HG03175 (cell line): Measurements from ENCODE around the gene ZNF579.
"Not testable (repeated sequence)": the region's sequence is repeated elsewhere in the genome, so short reads cannot be mapped to it uniquely, and the experiment has no call there.

Experiments used
- ATAC-seq: cut with Tn5 transposase; IDR thresholded peaks from one replicate; pipeline ENCODE4 v1.9.1; 2021; ENCODE audit warnings: mild to moderate bottlenecking, moderate library complexity; ENCODE audit not compliant: unreplicated experiment

ZNF579 gene

DNA sequence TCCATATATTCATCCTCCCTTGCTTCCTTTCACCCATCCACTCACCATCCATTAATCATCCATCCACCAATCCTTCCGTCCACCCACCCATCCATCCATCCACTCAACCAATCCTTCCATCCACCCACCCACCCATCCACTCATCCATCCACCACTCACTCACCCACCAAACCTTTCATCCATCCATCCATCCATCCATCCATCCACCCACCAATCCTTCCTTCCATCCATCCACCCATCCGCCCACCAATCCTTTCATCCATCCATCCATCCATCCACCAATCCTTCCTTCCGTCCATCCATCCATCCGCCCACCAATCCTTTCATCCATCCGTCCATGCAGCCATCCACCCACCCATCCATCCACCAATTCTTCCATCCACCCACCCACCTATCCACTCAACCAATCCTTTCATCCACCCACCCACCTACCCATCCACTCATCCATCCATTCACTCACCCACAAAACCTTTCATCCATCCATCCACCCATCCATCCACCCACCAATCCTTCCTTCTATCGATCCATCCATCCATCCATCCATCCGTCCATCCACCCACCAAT lies 38.3 kb downstream of the ZNF579 start:
- ATAC-seq, result no peak

DNA sequence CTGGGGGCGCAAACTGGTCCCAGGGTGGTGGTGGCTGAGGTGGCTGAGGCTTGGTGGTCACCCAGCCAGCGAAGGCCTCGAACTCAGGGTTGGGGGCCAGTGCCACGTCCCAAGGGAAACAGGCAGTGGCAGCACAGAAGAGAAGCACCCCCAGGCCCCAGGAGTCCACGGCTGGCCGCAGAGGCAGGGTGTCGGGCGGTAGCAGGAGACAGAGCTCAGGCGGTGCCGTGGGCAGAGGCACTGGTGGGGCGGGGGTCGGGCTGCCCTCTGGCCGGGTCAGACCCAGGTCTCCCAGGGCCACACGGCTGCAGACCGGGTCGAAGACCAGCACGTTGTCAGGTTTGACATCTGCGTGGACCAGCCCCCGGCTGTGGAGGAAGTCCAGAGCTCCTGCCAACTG lies 39.6 kb downstream of the ZNF579 start:
- no peak for ATAC-seq

DNA sequence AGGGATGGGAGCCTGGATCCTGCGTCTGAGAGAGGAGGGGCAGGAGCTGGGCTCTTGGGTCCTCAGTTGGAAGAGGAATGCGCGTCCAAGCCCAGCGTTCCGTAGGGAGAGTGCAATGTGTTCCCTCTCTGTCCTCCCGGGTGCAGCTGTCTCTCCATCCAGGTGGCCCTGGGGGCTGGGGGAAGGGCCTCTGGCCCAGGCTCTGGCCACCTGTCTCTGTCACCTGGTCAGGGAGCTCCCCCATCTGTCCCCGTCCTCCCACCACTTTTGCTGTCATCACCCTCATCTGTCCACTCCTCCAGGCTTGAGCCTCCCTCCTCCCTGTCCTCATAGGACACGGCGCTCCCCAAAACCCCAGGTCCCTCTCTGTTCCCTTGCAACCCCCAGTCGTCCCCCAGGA lies 40.0 kb downstream of the ZNF579 start:
- no peak for ATAC-seq

DNA sequence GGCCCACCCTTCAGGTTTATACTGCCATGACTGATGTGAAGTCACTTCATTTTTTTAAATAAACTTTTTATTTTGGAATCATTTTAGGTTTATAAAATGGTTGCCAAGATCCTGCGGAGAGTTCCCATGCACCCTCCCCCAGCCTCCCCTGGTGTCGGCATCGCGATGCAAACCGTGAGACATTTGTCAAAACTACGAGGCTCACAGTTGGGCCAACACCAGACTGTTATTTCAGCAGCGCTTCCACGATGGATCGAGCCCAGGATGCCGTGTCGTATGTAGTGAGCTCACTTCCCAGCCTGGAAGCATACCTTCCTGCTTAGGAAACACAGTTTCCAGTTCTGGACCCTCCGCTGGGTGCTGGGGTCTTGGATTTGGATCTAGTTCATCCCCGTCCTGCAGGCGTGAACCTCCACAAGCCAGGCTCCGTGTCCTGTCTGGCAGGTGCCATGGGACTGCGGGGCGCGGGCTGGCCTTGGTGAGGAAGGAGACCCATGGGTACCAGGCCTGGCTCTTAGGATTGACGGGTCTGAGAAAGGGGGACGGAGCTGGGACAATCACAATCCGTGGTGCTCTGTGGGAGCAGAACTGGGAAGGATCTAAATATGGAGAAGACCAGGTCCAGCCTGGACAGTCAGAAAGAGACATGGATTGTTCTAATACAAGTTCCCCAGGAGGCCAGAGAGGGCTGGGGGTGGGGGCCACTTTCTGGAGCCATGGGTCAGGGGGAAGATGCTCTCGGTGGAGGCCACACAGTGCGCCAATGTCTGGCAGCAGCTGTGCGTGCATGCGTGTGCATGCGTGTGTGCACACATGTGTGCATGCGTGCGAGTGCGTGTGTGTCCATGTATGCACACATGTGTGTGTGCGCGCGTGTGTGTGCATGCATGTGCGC lies 41.3 kb downstream of the ZNF579 start:
- no peak for ATAC-seq

GRCh38 chr19:55538132-55538531 lies 42.5 kb downstream of the ZNF579 start:
- no peak for ATAC-seq

DNA sequence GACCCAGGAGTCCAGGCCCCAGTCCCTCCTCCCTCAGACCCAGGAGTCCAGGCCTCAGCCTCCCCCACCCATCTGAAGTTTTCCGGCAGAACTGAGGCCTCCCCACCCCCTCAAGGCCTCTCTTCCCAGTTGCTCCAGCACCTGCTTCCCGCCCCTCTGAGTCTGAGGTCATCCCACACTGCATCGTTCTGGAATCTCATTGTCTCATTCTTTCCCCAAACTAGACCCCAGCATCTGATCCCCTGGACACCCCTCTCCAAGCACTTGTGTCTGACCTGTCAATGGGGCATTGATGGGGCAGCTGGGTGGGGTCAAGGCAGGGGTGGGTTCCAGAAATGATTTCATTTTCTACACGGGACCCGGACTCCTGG lies 42.9 kb downstream of the ZNF579 start:
- no peak for ATAC-seq

DNA sequence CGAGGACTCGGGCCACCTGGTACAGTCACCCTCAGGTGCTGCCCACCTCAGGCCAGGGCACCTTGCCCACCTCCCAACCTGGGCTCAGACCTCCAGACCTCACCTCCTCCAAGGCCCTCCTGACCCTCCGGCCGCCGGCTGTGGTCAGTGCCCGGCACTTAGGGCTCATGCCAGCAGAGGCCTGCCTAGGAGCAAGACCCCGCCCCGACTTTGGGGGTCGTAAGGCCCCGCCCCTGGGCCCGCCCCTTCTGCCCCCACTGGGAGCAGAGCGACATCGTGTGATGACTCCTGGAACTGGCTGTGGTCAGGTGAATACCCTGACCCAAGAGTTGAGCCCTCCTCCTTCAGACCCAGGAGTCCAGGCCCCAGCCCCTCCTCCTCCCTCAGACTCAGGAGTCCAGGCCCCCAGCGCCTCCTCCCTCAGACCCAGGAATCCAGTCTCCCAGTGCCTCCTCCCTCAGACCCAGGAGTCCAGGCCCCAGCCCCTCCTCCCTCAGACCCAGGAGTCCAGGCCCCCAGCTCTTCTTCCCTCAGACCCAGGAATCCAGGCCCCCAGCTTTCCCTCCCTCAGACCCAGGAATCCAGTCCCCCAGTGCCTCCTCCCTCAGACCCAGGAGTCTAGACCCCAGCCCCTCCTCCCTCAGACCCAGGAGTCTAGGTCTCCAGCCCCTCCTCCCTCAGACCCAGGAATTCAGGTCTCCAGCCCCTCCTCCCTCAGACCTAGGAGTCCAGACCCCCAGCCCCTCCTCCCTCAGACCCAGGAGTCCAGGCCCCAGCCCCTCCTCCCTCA lies 43.5 kb downstream of the ZNF579 start, which contains the start of gene SBK2:
Gene SBK2, minus strand, starts transcription at position 183 of the 790 bp plus-strand sequence. CDS start 839 bp downstream, outside the sequence.
- ATAC-seq, result no peak

DNA sequence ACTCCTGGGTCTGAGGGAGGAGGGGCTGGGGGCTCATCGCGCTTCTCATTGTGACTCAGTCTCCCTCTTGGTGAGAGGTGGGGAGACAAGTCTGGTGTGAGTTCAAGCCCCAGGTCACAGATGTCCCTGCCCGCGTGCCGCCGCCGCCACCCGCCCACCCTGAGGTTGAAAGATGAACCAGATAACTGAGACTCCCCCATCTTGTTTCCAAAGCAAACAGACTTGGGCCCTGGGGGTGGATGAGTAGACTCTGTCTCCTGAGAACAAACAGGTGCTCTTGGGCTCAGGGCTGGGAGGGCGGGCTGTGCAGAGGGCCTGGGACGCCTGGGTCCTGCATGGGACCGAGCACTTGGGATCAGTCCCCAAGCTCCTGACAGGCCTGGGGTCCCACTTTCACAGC lies 44.3 kb downstream of the ZNF579 start:
- no peak for ATAC-seq

- no peak for ATAC-seq
Observed at GRCh38 chr19:55535965-55536350, 44.7 kb downstream of the ZNF579 start.

DNA sequence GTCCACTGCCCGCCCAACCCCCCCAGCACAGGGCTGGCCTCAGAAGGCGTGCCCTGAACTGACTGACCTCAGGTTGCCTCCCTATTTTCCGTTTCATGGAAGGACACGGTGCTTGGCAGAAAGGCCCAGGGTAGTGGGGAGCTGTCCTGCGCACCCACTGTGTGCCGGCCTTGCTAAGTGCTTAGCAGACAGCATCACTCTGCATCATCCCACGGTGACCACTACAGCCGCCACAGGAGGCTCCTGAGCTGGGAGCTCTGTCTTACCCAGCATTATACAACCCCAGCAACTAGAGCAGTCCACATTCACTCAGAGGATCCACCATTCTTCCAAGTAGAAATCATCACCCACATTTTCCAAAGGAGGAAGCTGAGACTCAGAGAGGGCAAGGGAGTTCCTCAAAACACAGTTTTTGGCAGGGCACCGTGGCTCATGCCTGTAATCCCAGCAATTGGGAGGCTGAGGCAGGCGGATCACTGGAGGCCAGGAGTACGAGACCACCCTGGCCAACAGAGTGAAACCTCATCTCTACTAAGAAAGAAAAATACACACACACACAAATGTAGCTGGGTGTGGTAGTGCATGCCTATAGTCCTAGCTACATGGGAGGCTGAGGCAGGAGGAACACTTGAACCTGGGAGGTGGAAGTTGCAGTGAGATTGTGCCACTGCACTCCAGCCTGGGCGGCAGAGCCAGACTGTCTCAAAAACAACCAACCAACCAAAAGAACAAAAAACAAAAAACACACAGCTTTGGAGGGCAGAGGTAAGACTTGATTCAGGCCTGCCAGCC lies 45.3 kb downstream of the ZNF579 start:
- ATAC-seq, result no peak

DNA sequence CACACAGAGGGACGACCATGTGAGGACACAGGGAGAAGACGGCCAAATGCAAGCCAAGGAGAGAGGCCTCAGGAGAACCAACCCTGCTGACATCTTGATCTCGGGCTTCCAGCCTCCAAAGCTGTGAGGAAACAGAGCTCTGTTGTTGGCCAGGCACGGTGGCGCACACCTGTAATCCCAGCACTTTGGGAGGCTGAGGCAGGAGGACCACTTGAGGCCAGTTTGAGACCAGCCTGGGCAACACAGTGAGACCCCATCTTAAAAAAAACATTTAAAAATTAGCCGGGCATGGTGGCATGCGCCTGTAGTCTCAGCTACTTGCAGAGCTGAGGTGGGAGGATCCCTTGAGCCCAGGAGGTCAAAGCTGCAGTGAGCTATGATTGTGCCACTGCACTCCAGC lies 46.4 kb downstream of the ZNF579 start:
- not testable (repeated sequence) for ATAC-seq

DNA sequence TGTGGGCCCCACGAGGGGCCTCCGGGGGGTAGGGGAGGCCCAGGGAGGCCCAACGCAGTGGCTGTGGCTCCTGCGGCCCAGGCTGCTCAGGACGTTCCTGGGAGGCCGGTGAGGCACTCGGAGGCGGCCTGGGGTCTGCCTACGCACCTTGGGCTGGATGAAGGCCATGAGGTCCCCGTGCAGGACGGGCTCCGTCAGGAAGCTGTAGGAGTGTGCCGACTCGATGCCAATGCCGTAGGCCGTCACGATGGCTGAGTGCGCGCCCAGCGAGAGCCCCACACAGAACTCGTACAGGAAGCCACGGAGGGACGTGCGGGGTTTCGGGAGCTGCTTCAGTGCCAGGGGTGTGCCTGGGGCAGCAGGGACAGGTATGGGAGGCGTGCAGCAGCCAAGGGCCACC lies 49.7 kb downstream of the ZNF579 start:
- ATAC-seq, result no peak

- ATAC-seq, result no peak
Observed at GRCh38 chr19:55529636-55530234, 50.9 kb downstream of the ZNF579 start.

DNA sequence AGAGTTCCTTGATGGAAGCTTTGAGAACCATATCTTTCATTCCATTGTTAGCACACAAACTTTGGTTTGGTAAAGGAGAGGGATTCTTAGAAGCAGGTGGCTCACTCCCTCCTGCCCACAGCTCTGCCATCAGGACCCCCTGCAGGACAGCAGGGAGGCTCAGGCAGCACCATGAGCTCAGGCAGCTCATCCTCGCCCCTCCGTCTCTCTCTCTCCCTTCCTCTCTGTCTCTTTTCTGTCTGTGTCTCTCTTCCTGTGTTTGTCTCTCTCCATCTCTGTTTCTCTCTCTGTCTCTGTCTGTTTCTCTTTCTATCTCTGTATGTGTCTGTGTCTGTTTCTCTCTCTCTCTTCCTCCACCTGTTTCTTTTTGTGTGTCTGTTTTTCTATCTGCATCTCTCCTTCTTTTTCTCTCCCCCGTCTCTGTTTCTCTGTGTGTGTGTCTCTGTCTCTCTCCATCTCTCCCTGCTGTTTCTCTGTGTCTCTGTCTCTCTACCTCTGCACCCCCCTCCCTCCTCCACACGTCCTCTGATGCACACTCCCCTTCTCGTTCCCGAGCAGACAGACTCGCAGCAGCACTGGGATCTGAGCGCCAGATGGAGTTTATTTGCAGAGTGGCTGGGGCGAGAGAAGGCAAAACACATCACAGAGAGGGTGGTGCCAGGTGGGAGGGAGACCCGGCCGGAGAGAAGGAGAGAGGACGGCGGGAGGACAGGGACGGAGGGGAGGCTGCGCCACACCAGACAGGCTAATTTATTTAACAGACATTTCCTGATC lies 52.4 kb downstream of the ZNF579 start:
- ATAC-seq, result no peak

- no peak for ATAC-seq
Observed at GRCh38 chr19:55527197-55528029, 53.2 kb downstream of the ZNF579 start.
